GM21717 (cell line): ENCODE results near the gene GPR89B.
"Not testable (repeated sequence)": the region's sequence is repeated elsewhere in the genome, so short reads cannot be mapped to it uniquely, and the experiment has no call there.

Experiments
- ATAC-seq: cut with Tn5 transposase; IDR thresholded peaks from one replicate; pipeline ENCODE4 v1.9.1; 2021; ENCODE audit warnings: mild to moderate bottlenecking, moderate library complexity; ENCODE audit not compliant: unreplicated experiment

Gene GPR89B

DNA sequence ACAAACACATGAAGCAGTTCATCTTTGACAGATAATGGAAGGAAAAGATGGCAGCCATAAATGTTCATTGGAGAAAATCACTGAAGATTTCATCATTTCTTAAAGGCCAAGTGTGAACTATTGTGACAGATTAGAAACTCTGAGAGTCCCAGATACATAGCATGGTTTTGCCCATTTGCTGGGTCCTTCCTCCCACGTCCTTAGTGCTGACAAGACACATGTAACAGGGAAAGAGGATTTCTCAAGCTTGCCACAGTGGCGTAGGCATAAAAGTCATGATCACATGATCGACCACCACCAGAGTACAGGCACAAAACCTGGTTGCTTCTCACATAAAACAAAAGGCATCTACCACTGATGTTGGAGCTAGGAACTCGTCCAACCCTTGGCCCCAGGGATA lies 98.8 kb downstream of the GPR89B start:
- not testable (repeated sequence) for ATAC-seq

DNA sequence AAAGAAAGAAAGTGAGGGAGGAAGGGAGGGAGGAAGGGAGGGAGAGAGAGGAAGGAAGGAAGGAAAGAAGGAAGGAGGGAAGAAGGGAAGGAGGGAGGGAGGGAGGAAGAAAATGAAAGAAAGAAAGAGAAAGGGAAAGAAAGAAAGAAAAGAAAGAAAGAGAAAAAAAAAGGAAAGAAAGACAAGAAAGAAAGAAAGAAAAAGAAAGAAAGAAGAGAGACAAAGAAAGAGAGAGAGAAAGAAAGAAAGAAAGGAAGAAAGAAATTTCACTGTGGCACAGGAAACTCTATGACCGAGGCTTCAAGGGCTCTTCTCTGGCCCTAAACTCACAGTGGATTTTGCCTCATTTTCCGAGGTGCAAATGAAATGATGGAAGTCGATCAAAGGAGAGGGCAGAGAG lies 104.0 kb downstream of the GPR89B start:
- ATAC-seq = not testable (repeated sequence)

DNA sequence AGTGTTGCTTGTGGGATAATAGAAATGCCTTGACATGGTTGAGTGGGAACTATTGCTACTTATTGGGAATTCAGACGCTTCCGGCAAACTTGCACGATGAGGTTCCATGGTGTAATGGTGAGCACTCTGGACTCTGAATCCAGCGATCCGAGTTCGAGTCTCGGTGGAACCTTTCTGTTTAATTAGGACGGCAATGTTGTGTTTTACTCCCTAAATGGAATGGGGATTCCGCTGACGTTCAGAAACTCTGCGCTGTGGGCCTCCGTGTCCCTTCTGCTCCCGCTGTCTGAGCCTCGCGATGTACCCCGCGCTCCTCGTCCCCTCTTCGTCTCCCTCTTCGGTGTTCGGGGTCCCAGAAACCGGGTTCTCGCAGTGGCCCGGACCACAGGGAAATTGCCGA lies 104.5 kb downstream of the GPR89B start:
- ATAC-seq = not testable (repeated sequence)

GRCh38 chr1:148033147-148033546 lies 104.9 kb downstream of the GPR89B start:
- not testable (repeated sequence) for ATAC-seq

- ATAC-seq = peak; percentile 9
Measured at GRCh38 chr1:148037850-148038461, 109.7 kb downstream of the GPR89B start.

GRCh38 chr1:148038462-148039333 lies 110.5 kb downstream of the GPR89B start:
- ATAC-seq = peak; percentile 89
